KMS-11 (cell line): ENCODE results near the gene KIF6.
"Not testable (repeated sequence)": the region's sequence is repeated elsewhere in the genome, so short reads cannot be mapped to it uniquely, and the experiment has no call there.

Experiments
- H2AFZ ChIP-seq: fragments of 200-600 bp; sonication (generic); 2 replicates; pipeline ENCODE4 v1.6.1; 2016; ENCODE audit warnings: antibody characterized with exemption, mixed run types, low read depth
- H3K27ac ChIP-seq: fragments of 200-600 bp; sonication (generic); 2 replicates; pipeline ENCODE4 v1.6.1; 2016; ENCODE audit warnings: mild to moderate bottlenecking, mixed run types
- H3K27me3 ChIP-seq: fragments of 200-600 bp; sonication (generic); 2 replicates; pipeline ENCODE4 v1.6.1; 2017; ENCODE audit warnings: mild to moderate bottlenecking, low read depth, mixed run types, moderate library complexity; ENCODE audit not compliant: insufficient read depth
- H3K36me3 ChIP-seq: fragments of 200-600 bp; sonication (generic); 2 replicates; pipeline ENCODE4 v1.6.1; 2017; ENCODE audit warnings: mild to moderate bottlenecking, mixed run types; ENCODE audit not compliant: insufficient read depth
- H3K4me1 ChIP-seq: fragments of 200-600 bp; sonication (generic); 2 replicates; pipeline ENCODE4 v1.6.1; 2016; ENCODE audit warnings: mild to moderate bottlenecking, low read depth, mixed run types; ENCODE audit not compliant: poor library complexity, severe bottlenecking
- H3K4me2 ChIP-seq: fragments of 200-600 bp; sonication (generic); 2 replicates; pipeline ENCODE4 v1.7.0; 2016; ENCODE audit warnings: mild to moderate bottlenecking, mixed run types
- H3K4me3 ChIP-seq: fragments of 200-600 bp; sonication (generic); IDR thresholded peaks from 2 replicates; pipeline ENCODE4 v1.6.1; 2017; ENCODE audit warnings: low read depth, low read length, mixed read lengths; ENCODE audit not compliant: insufficient read depth
- H3K79me2 ChIP-seq: fragments of 200-600 bp; sonication (generic); 2 replicates; pipeline ENCODE4 v1.6.1; 2016; ENCODE audit warnings: low read depth, mixed run types; ENCODE audit not compliant: insufficient read depth
- H3K9ac ChIP-seq: fragments of 200-600 bp; sonication (generic); 2 replicates; pipeline ENCODE4 v1.6.1; 2016; ENCODE audit warnings: mild to moderate bottlenecking, mixed run types
- H4K20me1 ChIP-seq: fragments of 200-600 bp; sonication (generic); 2 replicates; pipeline ENCODE4 v1.6.1; 2016; ENCODE audit warnings: mild to moderate bottlenecking, mixed run types; ENCODE audit not compliant: insufficient read depth
- TF ChIP-seq, protein P1 (sequence below): fragments of 200-600 bp; sonication (generic); conservative IDR thresholded peaks from 2 replicates; pipeline ENCODE4 v1.6.1; 2017; ENCODE audit warnings: low read depth, mild to moderate bottlenecking, antibody characterized with exemption, low read length, moderate library complexity, mixed read lengths

Gene KIF6

GRCh38 chr6:39493174-39493573 lies 232.0 kb downstream of the KIF6 start:
- H3K79me2 ChIP-seq = no peaks in the 10 kb centered on the region
- H3K4me2 ChIP-seq = no peak overlapping the region
- H3K36me3 ChIP-seq = no peaks in the 10 kb centered on the region
- H3K4me3 ChIP-seq = no peak overlapping the region
- TF ChIP-seq, protein P1, sequence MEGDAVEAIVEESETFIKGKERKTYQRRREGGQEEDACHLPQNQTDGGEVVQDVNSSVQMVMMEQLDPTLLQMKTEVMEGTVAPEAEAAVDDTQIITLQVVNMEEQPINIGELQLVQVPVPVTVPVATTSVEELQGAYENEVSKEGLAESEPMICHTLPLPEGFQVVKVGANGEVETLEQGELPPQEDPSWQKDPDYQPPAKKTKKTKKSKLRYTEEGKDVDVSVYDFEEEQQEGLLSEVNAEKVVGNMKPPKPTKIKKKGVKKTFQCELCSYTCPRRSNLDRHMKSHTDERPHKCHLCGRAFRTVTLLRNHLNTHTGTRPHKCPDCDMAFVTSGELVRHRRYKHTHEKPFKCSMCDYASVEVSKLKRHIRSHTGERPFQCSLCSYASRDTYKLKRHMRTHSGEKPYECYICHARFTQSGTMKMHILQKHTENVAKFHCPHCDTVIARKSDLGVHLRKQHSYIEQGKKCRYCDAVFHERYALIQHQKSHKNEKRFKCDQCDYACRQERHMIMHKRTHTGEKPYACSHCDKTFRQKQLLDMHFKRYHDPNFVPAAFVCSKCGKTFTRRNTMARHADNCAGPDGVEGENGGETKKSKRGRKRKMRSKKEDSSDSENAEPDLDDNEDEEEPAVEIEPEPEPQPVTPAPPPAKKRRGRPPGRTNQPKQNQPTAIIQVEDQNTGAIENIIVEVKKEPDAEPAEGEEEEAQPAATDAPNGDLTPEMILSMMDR = no peak
- no peak overlapping the region for H3K27ac ChIP-seq
- H4K20me1 ChIP-seq = no peaks in the 10 kb centered on the region
- no peaks in the 10 kb centered on the region for H3K4me1 ChIP-seq
- H2AFZ ChIP-seq = no peak overlapping the region
- H3K27me3 ChIP-seq = no peaks in the 10 kb centered on the region
- H3K9ac ChIP-seq = no peak overlapping the region

- Histone ChIP-seq H3K4me1 (no peaks in the 10 kb centered on the region), H4K20me1 (no peaks in the 10 kb centered on the region), H3K9ac (no peak overlapping the region), H3K27ac (no peak overlapping the region), H2AFZ (no peak overlapping the region), H3K27me3 (no peaks in the 10 kb centered on the region), H3K4me3 (no peak overlapping the region), H3K79me2 (no peaks in the 10 kb centered on the region), H3K36me3 (no peaks in the 10 kb centered on the region), H3K4me2 (no peak overlapping the region)
- TF ChIP-seq, protein P1 = no peak
Measured at GRCh38 chr6:39490108-39490507, 235.1 kb downstream of the KIF6 start.

- H4K20me1 ChIP-seq = no peaks in the 10 kb centered on the region
- H3K9ac ChIP-seq = no peak overlapping the region
- no peaks in the 10 kb centered on the region for H3K27me3 ChIP-seq
- H2AFZ ChIP-seq = no peak overlapping the region
- no peak overlapping the region for H3K4me2 ChIP-seq
- H3K4me1 ChIP-seq = no peaks in the 10 kb centered on the region
- no peak overlapping the region for H3K4me3 ChIP-seq
- TF ChIP-seq, protein P1 = no peak
- no peaks in the 10 kb centered on the region for H3K79me2 ChIP-seq
- H3K36me3 ChIP-seq = no peaks in the 10 kb centered on the region
- no peak overlapping the region for H3K27ac ChIP-seq
Measured at GRCh38 chr6:39488255-39488879, 236.8 kb downstream of the KIF6 start.

GRCh38 chr6:39484276-39484675 lies 240.9 kb downstream of the KIF6 start:
- Histone ChIP-seq H4K20me1 (no peaks in the 10 kb centered on the region), H3K4me1 (no peaks in the 10 kb centered on the region), H3K9ac (no peak overlapping the region), H3K27ac (no peak overlapping the region), H3K27me3 (no peaks in the 10 kb centered on the region), H3K36me3 (no peaks in the 10 kb centered on the region), H2AFZ (no peak overlapping the region), H3K79me2 (no peaks in the 10 kb centered on the region), H3K4me3 (no peak overlapping the region), H3K4me2 (no peak overlapping the region)
- TF ChIP-seq, protein P1 = no peak

DNA sequence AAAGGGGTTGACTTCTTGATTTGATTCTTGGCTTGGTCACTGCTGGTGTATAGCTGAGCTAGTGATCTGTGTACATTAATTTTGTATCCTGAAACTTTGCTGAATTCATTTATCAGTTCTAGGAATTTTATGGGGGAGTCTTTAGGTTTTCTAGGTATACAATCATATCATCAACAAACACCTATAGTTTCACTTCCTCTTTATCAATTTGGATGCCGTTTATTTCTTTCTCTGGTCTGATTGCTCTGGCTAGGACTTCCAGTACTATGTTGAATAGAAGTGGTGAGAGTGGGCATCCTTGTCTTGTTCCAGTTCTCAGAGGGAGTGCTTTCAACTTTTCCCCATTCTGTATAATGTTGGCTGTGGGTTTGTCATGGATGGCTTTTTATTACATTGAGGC lies 245.4 kb downstream of the KIF6 start:
- not testable (repeated sequence) for H3K9ac ChIP-seq, H3K27me3 ChIP-seq, H4K20me1 ChIP-seq, H3K79me2 ChIP-seq, H3K4me2 ChIP-seq, H3K4me1 ChIP-seq, H3K4me3 ChIP-seq, H2AFZ ChIP-seq, H3K27ac ChIP-seq, H3K36me3 ChIP-seq
